HG03095 (cell line): Measurements from ENCODE around the gene PRMT9.

ENCODE experiments used
- ATAC-seq: cut with Tn5 transposase; IDR thresholded peaks from one replicate; pipeline ENCODE4 v1.9.1; 2021; ENCODE audit warnings: moderate library complexity; ENCODE audit not compliant: unreplicated experiment

PRMT9 gene

DNA sequence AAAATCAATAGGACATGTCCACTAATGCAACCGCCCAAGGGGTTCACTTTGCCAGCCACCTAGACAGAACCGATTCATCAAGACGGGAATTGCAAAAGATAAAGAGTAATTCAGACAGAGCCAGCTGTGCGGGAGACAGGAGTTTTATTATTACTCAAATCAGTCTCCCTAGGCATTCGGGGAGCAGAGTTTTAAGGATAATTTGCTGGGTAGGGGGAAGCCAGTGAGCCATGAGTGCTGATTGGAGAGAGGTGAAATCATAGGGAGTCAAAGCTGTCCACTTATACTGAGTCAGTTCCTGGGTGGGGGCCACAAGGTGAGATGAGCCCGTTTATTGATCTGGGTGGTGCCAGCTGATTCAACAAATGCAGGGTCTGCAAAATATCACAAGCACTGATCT, 58.2 kb downstream of the PRMT9 start:
- ATAC-seq: no peak

DNA sequence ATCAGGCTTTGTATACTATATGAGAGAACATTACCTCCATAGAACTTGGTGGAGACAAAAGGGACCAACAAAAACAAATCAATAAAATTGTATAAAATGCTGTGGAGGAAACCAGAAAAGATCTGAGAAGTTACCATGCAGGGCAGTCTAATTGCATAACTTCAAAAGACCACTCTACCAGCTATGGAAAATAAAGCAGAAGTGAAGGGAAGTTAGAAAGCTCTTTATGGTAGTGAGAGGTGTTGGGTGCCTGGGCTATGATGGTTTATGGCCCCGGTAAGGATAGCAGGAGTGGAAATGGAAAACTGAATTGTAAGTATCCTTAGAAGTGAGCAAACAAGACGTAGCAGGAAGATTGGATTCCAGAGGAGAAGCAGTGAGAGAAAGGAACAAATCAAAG, 63.6 kb downstream of the PRMT9 start:
- ATAC-seq: no peak

DNA sequence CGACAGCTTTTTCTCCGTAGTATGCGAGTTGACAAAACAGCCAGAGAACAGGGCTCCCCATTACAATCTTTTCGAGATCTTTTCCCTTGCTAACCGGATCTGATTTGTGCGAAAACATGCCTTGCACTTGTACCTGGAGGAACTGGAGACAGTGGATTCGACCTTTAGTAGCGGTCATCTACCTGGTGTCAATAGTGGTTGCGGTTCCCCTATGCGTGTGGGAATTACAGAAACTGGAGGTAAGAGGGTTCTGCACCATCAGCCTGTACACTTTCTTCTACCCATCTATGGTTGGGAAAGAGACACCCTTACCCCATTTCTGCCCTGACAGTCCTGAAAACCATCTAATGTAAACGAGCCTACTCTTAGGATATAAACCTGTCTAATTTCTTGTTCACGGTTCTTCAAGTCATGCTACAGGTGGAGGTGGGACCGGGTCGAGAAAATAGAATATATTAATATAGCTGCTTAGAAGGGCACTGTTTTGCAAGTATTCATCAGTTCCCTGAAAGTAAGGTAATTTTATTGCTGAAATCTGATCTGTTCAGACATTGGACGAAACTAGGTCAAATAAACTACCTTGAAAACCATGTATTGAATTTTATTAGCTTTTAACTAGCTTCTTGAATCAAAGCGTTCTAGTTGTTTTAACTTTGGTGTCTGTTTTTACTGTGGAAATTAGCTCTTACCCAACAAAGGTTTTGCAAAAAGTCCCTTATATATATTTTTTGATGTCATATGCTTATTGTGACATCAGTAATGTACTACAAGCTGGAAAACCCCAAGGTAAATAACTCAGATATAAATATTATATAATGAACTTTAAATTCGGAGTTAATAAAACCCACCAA, 65.9 kb downstream of the PRMT9 start:
- peak; percentile 10 for ATAC-seq

DNA sequence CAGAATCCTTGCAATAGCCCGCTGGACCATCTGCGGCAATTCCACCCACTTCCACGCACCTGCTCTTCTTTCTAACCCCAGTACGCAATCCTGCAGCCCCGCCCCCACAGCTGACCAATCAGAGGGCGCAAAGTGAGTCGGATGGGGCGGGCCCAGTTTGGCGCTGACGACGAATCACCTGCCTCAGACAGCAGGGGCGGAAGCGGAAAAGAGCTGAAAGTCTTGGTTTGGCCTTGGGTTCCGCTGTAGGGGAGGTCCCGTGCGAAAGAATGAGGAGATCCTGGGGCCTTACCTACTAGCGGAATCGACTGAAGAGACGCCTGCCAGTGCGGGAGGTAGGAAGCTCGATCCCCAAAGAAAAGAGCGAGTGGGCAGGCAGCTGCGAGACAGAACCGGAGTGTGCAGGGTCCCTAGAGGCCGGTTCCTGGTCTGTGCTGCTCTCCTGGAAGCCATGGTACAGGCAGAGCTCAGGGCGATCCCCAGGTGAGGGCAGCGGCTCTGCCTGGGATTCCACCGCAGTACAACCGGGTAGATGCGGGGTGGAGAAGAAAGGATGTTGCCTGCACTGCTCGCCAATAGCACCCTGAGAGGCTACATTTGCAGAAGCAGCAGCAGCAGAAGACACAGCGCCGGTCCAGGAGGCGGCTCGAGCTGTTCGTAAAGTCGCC, 66.7 kb downstream of the PRMT9 start, which contains the start of gene TMEM184C:
Gene TMEM184C (plus strand): TSS at position 225 of the 668 bp plus-strand sequence. CDS start 560 bp downstream, outside the sequence.
- peak; percentile 99 for ATAC-seq

DNA sequence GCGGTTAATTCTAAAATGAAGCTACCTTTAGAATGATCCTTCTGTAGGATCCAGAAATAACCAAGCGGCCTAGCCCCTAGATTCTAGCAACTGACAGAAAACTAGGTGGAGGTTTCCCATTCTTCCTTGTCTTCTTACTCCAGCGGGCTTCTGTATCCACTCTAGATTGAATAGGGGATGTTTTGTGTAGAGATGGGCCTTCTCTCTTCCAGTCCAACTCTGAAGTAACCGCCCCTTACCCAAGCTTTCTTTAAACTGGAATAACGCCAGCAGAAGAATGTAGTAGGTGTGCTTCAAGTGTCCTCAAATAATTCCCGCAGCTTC, 67.2 kb downstream of the PRMT9 start:
- peak; percentile 5 for ATAC-seq

DNA sequence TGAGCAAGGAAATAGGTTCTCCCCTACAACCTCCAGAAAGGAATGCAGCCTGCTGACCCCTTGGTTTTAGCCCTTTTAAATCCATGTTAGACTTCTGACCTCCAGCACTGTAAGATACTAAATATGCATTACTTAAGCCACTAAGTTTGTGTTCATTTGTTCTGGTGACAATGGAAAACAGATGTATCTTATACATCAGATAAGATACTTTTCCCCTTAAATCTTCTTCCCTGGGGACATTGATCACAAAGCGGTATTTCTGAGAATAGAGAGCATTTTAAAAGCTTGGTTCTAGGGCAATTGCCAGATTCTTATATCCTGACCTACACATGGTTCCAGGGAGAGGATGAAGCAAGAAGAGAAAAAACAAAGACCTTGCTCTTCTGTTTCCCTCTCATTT, 73.3 kb downstream of the PRMT9 start:
- ATAC-seq: no peak

DNA sequence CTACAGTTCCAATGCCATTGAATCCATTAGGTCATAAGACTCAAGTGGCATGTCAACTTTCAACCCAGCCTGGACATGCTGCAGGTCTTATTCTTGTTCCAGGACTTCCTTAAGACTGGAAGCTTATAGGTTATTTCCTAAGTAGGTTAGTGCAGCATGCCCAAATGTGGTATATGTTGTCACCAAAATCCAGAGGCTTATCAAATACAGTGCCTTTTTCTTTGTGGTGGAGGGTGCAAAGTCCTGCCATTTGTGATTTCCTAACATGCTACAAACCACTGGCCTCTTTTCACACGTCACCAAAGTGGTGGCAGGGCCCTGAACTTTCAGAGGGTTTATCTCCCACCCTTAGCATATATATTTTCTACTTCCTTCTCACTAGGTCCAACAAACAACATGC, 76.5 kb downstream of the PRMT9 start:
- no peak for ATAC-seq

DNA sequence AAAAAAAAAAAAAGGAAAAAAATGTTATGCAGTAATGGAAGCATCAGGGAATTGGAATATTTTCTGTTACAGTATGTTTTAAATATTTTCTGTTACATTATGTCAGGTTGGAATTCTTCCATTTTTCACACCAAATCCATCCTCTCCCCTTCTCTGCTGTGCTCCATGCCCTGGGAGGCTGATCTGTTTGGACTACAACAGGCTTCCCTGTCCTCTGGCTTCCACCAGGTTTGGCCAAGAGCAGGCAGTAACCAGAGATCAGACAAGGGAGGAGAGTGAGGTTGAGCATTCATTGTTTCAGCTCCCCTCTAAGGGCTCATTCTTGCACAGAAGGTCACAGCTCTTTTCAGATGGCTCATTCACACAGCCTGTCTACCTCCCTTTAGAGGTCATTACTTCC, 78.5 kb downstream of the PRMT9 start:
- no peak for ATAC-seq

DNA sequence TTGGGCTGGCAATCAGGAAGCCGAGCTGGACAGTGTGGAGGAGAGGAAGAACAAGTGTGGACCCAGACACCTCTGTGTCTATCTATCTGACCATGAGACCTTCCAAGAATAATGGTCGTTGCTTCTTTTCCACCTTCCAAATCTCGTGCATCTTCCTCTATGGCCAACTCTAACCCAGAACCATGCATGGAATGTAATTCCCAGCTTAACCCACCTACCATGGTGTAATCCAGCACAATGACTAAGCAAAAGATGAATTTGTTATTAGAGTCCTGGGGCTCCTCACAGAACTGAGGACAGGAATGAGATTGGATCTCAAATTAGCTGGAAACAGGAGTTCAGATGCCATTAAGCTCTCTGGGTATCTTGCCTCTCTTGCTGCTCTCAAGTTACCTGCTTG, 84.2 kb downstream of the PRMT9 start:
- no peak for ATAC-seq

DNA sequence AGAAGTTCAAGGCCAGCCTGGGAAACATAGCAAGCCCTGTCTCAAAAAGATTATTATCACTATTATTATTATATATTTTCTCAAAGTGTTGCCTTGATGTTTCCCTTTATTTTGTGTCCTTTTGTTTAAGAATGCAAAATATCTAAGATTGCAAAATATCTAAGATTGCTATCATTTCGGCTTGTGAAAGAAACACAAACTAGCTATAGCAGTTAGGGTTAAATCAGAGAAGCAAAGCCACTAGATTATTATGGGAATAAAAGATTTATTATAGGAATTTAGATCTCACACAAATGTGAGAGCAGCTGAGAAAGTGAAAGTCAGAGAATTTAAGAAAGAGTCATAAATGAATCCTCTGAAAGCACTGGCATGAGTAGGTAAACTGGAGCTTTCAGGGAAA, 84.8 kb downstream of the PRMT9 start:
- no peak for ATAC-seq

DNA sequence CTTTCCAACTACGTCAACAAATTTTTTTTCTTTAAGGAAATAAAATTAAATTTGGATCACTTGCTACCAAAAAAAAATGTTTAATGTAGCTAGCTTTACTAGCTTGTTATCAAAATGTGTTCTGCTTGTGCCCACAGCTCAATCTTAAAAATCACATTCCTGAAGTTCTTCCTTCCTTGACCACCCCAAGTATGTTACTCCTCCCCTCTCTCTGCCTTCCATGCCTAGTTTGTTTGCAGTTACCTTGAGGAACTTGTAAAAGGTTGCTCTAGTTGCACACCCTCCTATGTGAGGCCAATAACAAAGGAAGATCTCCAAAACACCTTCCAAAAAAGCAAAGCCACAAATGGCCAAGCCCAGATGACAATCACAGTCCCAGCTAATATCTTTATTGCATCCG, 86.4 kb downstream of the PRMT9 start:
- no peak for ATAC-seq

DNA sequence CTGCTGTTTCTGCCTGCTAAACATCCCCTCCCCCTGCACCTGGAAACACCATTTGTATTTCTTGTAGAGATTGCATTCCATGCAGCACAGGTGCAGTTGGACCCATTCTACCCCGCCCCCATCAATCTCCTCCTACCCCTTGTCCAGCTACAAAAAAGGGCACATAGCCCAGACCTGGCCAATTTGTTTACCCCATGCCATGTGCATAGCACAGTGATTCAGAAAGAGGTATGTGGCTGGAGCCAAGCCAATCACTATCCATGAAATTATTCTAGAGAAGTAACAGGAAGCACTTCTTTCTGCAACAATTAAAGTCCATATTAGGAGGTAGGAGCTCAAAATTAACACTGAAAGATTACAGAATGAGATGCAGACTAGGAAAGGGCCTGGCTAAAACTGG, 87.0 kb downstream of the PRMT9 start:
- ATAC-seq: no peak

DNA sequence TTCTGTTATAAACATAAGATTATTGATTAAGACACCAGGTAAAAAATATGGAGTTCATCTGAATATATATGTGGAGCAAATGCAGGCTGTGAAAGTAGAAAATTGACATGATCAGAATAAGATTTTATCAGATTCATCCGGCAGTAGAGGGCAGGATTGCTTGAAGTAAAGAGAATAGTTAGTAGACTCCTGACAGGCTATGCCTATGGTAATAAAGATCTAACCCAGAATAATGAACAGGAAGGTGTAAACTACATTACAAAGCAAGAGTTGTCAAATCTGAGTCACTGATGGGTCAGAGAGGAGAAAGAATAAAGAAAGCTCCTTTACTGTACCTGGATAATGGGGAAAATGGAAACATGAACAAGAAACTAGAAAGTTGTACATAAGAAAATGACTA, 87.6 kb downstream of the PRMT9 start:
- ATAC-seq: no peak

DNA sequence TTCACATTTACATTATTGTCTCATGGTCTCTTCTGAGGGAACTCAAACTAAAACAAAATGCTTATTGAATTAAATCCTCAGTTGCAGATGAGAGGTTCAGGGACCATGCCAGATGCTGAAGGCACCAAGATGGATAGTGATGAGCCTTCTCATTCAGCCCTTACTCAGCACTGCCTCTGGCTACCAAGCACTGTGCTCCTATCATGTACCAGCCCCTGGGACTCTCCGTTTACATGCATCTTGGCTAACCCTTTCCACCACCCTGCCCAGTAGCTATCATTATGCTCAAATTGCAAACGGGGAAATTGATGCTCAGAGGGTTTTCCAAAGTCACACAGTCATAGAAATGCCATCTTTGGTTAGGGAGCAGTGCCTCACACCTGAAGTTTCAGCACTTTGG, 89.4 kb downstream of the PRMT9 start:
- ATAC-seq: no peak

DNA sequence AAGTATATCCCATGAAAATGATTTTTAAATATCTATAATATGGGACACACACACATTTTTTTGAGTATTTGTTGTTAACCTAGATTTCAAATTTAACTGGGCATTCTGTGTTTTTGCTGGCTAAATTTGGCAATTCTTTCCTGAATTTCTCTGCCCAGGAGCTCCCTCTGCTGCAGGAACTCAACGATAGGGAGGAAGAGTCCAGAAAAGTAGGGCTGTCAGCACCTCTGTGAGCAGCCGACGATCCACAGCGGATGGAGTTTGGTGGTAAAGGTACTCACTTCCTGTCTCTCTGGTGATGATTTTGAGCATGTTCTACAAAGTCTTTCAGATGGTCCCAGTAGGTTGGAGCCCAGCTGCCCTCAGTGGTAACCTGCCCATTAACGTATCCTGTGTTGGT, 89.9 kb downstream of the PRMT9 start:
- no peak for ATAC-seq

DNA sequence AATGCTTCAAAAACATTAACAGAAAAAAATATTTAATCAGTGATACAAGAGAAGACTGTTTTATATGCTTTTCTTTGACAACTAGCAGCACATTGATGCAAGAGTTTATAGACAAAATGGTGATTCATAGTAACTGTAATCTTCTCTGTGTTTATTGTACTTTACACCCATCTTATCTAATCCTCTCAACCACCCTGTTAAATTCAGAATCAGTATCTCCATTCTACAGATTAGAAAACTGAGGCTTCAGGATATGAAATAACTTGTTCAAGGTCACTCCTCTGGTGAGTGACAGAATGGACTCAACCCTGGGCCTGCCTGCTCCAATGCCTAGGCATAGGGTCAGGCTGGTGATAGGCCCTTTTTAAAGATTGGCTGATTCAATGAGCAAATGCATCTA, 92.9 kb downstream of the PRMT9 start:
- ATAC-seq: no peak

DNA sequence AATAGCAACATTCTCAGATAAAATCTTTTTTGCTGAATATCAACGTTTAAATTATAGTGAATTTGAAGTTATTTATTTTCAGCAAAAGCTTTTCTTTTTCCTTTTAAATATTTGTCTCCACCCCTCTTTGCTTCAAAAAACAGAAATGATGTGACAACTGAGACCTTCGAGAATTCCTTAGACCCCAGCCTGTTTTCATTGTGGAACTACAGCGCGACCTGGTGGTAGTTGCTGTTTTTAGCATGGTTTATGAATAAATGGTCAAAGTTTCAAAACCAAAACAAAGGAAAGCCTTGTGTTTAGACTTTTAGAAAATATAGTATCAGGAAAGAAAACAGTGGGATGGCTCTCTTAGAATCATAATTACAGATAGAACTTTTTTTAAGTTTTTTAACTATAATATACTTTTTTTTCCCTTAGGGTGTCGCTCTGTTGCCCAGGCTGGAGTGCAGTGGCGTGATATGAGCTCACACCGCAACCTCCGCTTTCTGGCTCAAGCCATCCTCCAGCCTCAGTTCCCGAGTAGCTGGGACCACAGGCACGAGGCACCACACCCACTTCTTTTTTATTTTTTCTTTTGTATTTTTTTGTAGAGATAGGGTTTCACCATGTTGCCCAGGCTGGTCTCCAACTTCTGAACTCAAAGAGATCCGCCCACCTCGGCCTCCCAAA, 93.6 kb downstream of the PRMT9 start:
- peak; percentile 42 for ATAC-seq

DNA sequence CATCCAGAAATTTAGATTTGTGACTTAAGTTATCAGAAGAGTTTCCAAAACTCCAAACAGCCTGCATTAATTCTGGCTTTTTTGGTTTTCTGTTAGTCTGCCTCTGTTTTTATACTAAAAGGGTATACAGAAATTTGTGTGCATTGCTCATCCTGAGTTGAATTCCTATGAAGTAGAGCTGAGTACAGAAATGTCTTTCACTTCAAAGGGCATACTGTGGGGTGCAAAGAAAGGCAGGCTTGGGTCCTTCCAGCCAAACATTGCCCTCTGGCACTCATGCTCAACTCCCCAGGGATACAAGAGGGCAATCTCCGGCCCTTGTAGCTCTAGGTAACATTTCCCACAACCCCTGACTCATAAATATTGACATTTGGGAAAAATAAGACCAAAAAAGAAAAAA, 94.4 kb downstream of the PRMT9 start:
- ATAC-seq: no peak
